PFSK-1 (cell line): ENCODE measurements around the gene PCDHA6.

Source experiments
- FOXP2 ChIP-seq: optimal IDR thresholded peaks from 2 replicates; pipeline ENCODE3; 2011; ENCODE audit warnings: borderline replicate concordance, control low read depth, inconsistent platforms; ENCODE audit not compliant: insufficient read depth; ENCODE audit errors: extremely low read length, extremely low read depth
- POLR2AphosphoS5 ChIP-seq: IDR thresholded peaks from 2 replicates; pipeline ENCODE4 v1.6.1; 2012; ENCODE audit warnings: low read depth, mild to moderate bottlenecking, control low read depth, low read length, moderate library complexity
- REST ChIP-seq, 2 experiments: IDR thresholded peaks; 2 replicates each; pipeline versions ENCODE4 v1.6.1 to v1.8.0; 2011 to 2012; ENCODE audit warnings: low read depth in 2 of 2, low read length in 2 of 2, control low read depth in 1 of 2, inconsistent platforms in 1 of 2, mild to moderate bottlenecking in 1 of 2, moderate library complexity in 1 of 2; ENCODE audit not compliant: insufficient read depth in 1 of 2
- SIN3A ChIP-seq: IDR thresholded peaks from 2 replicates; pipeline ENCODE4 v1.6.1; 2012; ENCODE audit warnings: mild to moderate bottlenecking, low read length, moderate library complexity, borderline replicate concordance; ENCODE audit not compliant: insufficient read depth
- TAF1 ChIP-seq: IDR thresholded peaks from 2 replicates; pipeline ENCODE4 v1.6.1; 2012; ENCODE audit warnings: low read length, control low read depth, borderline replicate concordance; ENCODE audit not compliant: insufficient read depth

DNA sequence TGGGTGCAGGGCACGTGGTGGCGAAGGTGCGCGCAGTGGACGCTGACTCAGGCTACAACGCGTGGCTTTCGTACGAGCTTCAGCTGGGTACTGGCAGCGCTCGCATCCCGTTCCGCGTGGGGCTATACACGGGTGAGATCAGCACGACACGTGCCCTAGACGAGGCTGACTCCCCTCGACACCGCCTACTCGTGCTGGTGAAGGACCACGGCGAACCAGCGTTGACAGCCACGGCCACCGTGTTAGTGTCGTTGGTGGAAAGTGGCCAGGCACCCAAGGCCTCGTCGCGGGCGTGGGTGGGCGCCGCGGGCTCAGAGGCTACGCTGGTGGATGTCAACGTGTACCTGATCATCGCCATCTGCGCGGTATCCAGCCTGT is 31.1 kb upstream of the PCDHA6 start:
- no peak for TF ChIP-seq POLR2AphosphoS5
- no peak for TF ChIP-seq REST (IDR thresholded peaks at IDR 0.05; ENCODE audit: insufficient read depth in 1 of 2, low read depth in 2 of 2, low read length in 2 of 2)
- no peak for TF ChIP-seq TAF1
- TF ChIP-seq FOXP2, result no peak
- TF ChIP-seq SIN3A, result no peak
